Neuronal stem cell (in vitro differentiated cells): ENCODE data around the gene SLC26A8.

Source experiments
- DNase-seq: peaks from one replicate; pipeline ENCODE4 v3.0.0-alpha.2; 2013; ENCODE audit warnings: low spot score
- H2AFZ ChIP-seq: one replicate; pipeline ENCODE4 v1.6.1; 2013; ENCODE audit warnings: mild to moderate bottlenecking, low read length, inconsistent platforms
- H2AK5ac ChIP-seq: 2 replicates; pipeline ENCODE4 v1.6.1; 2013; ENCODE audit warnings: low read depth, mild to moderate bottlenecking, inconsistent platforms, low read length, moderate library complexity, mixed read lengths
- H2BK120ac ChIP-seq: 2 replicates; pipeline ENCODE4 v1.6.1; 2013; ENCODE audit warnings: low read depth, mild to moderate bottlenecking, inconsistent platforms, low read length, moderate library complexity, mixed read lengths
- H2BK12ac ChIP-seq: one replicate; pipeline ENCODE4 v1.6.1; 2013; ENCODE audit warnings: low read length, inconsistent platforms
- H2BK15ac ChIP-seq: 2 replicates; pipeline ENCODE4 v1.6.1; 2013; ENCODE audit warnings: mild to moderate bottlenecking, low read length, inconsistent platforms, mixed read lengths
- H2BK5ac ChIP-seq: one replicate; pipeline ENCODE4 v1.6.1; 2013; ENCODE audit warnings: inconsistent platforms, mild to moderate bottlenecking, low read length, moderate library complexity
- H3K14ac ChIP-seq: one replicate; pipeline ENCODE4 v1.6.1; 2013; ENCODE audit warnings: low read length, inconsistent platforms
- H3K18ac ChIP-seq: 2 replicates; pipeline ENCODE4 v1.6.1; 2013; ENCODE audit warnings: low read length, inconsistent platforms
- H3K23ac ChIP-seq: 2 replicates; pipeline ENCODE4 v1.6.1; 2013; ENCODE audit warnings: low read depth, mild to moderate bottlenecking, mixed read lengths, low read length, inconsistent platforms; ENCODE audit not compliant: poor library complexity
- H3K27ac ChIP-seq: replicated peaks from 3 replicates; pipeline ENCODE4 v1.5.1; 2013; ENCODE audit warnings: low read length, inconsistent platforms
- H3K27me3 ChIP-seq, 3 experiments: 2 replicates each; pipeline ENCODE4 v1.6.1; 2013; ENCODE audit warnings: low read length in 3 of 3, mild to moderate bottlenecking in 2 of 3, inconsistent platforms in 1 of 3, low read depth in 1 of 3, mixed read lengths in 1 of 3, moderate library complexity in 1 of 3; ENCODE audit not compliant: control insufficient read depth in 3 of 3, insufficient read depth in 3 of 3
- H3K36me3 ChIP-seq, 2 donors: replicated peaks in 1 of 2; 2 replicates each; pipeline ENCODE4 v1.6.1; 2013; ENCODE audit warnings: low read length in 2 of 2; ENCODE audit not compliant: control insufficient read depth in 2 of 2, insufficient read depth in 2 of 2
- H3K4ac ChIP-seq: 2 replicates; pipeline ENCODE4 v1.6.1; 2013; ENCODE audit warnings: inconsistent platforms, mild to moderate bottlenecking, low read length, moderate library complexity
- H3K4me1 ChIP-seq, 2 donors: 1 replicate in 1 of 2; 2 replicates in 1 of 2; pipeline ENCODE4 v1.6.1; 2013; ENCODE audit warnings: low read length in 2 of 2, low read depth in 1 of 2; ENCODE audit not compliant: control insufficient read depth in 2 of 2, insufficient read depth in 1 of 2
- H3K4me2 ChIP-seq: one replicate; pipeline ENCODE4 v1.6.1; 2013; ENCODE audit warnings: mild to moderate bottlenecking, low read length, inconsistent platforms; ENCODE audit not compliant: insufficient read depth, poor library complexity, severe bottlenecking
- H3K4me3 ChIP-seq, 2 donors: 2 replicates each; pipeline ENCODE4 v1.5.1; 2013; ENCODE audit warnings: low read length in 2 of 2, mild to moderate bottlenecking in 2 of 2, inconsistent platforms in 1 of 2, moderate library complexity in 1 of 2
- H3K79me1 ChIP-seq: one replicate; pipeline ENCODE4 v1.6.1; 2013; ENCODE audit warnings: low read depth, mild to moderate bottlenecking, inconsistent platforms, low read length, moderate library complexity
- H3K9ac ChIP-seq: one replicate; pipeline ENCODE4 v1.6.1; 2013; ENCODE audit warnings: mild to moderate bottlenecking, low read depth, low read length, inconsistent platforms; ENCODE audit not compliant: poor library complexity
- H3K9me3 ChIP-seq, 2 donors: replicated peaks in 1 of 2; 2 replicates each; pipeline versions ENCODE3 to v1.6.1; 2013; ENCODE audit warnings: low read length in 2 of 2, mild to moderate bottlenecking in 2 of 2, inconsistent platforms in 1 of 2, low read depth in 1 of 2, mixed read lengths in 1 of 2, moderate library complexity in 1 of 2; ENCODE audit not compliant: control insufficient read depth in 2 of 2, insufficient read depth in 1 of 2
- H4K8ac ChIP-seq: one replicate; pipeline ENCODE4 v1.6.1; 2013; ENCODE audit warnings: low read depth, mild to moderate bottlenecking, inconsistent platforms, low read length, moderate library complexity
- H4K91ac ChIP-seq: one replicate; pipeline ENCODE4 v1.6.1; 2013; ENCODE audit warnings: low read length, low read depth, mild to moderate bottlenecking, inconsistent platforms; ENCODE audit not compliant: poor library complexity
- WGBS, 2 donors: extraction: QIAGEN DNeasy Blood & Tissue Kit; methylation state at CpG; one replicate each; pipeline ENCODE4 v1.1.7; 2013; ENCODE audit warnings: missing lambda C conversion rate in 2 of 2, mixed read lengths in 1 of 2; ENCODE audit not compliant: insufficient read length in 2 of 2, insufficient replicate concordance in 1 of 2; ENCODE audit errors: extremely low coverage in 2 of 2; 5-methylcytosine and 5-hydroxymethylcytosine counted together

SLC26A8 gene

GRCh38 chr6:35895560-35895959, 128.9 kb downstream of the SLC26A8 start:
- Histone ChIP-seq H3K4me1 (peaks cover 0 to 5% of the 10 kb centered on the region in 2 donors), H3K18ac (no peak overlapping the region), H3K27me3 (no peaks in the 10 kb centered on the region), H3K27ac (no peak overlapping the region), H3K79me1 (peaks cover 2% of the 10 kb centered on the region), H2AFZ (no peak overlapping the region), H3K14ac (no peak overlapping the region), H3K9ac (no peak overlapping the region), H3K4me2 (no peak overlapping the region), H2BK5ac (no peak overlapping the region), H3K36me3 (peaks cover 4 to 54% of the 10 kb centered on the region in 2 donors), H4K8ac (no peak overlapping the region), H2BK120ac (no peak overlapping the region), H3K4ac (no peak overlapping the region), H2BK15ac (no peak overlapping the region), H3K9me3 (peaks cover 2 to 16% of the 10 kb centered on the region in 2 donors), H3K4me3 (no peak overlapping the region), H2BK12ac (no peak overlapping the region), H3K23ac (no peak overlapping the region), H4K91ac (no peak overlapping the region), H2AK5ac (no peak overlapping the region)
- WGBS, 2 donors = no CpG with 5 or more reads among the region's 3 CpGs
- DNase-seq = no peak

GRCh38 chr6:35894776-35895175, 129.7 kb downstream of the SLC26A8 start:
- Histone ChIP-seq H4K8ac (no peak overlapping the region), H4K91ac (no peak overlapping the region), H3K23ac (no peak overlapping the region), H3K4me3 (no peak overlapping the region), H2AFZ (no peak overlapping the region), H3K4ac (no peak overlapping the region), H3K9me3 (peaks cover 2 to 11% of the 10 kb centered on the region in 2 donors), H3K9ac (no peak overlapping the region), H2BK12ac (no peak overlapping the region), H3K18ac (no peak overlapping the region), H2AK5ac (no peak overlapping the region), H2BK15ac (no peak overlapping the region), H3K27ac (no peak overlapping the region), H3K27me3 (no peaks in the 10 kb centered on the region), H2BK120ac (no peak overlapping the region), H3K79me1 (peaks cover 2% of the 10 kb centered on the region), H3K14ac (no peak overlapping the region), H3K4me2 (no peak overlapping the region), H3K4me1 (peaks cover 0 to 5% of the 10 kb centered on the region in 2 donors), H2BK5ac (no peak overlapping the region), H3K36me3 (peaks cover 4 to 53% of the 10 kb centered on the region in 2 donors)
- DNase-seq = no peak
- no CpG with 5 or more reads among the region's 2 CpGs for WGBS, 2 donors
